Breast epithelium (tissue), 4 donors: ENCODE measurements around the gene PPDPF. TPM values are rescaled to one million over a fixed set of nuclear protein-coding genes. Genes with fewer than 3 reads are reported as not detected.

ENCODE experiments used
- DNase-seq, 2 donors: peaks; one replicate each; pipeline ENCODE4 v3.0.0-alpha.2; 2019; ENCODE audit warnings: low spot score in 2 of 2
- H3K27ac ChIP-seq, 2 donors: fragments of 200-600 bp; sonication (generic) in 1 of 2; one replicate each; pipeline ENCODE4 v1.5.1; 2016 to 2019; ENCODE audit warnings: mild to moderate bottlenecking in 1 of 2
- H3K27me3 ChIP-seq, 2 donors: fragments of 200-600 bp; sonication (generic) in 1 of 2; one replicate each; pipeline versions ENCODE4 v1.5.1 to v1.6.0; 2017 to 2019; ENCODE audit warnings: control low read depth in 1 of 2, mild to moderate bottlenecking in 1 of 2
- H3K36me3 ChIP-seq: fragments of 200-600 bp; one replicate; pipeline ENCODE4 v1.5.1; 2019
- H3K4me1 ChIP-seq, 2 donors: fragments of 200-600 bp; sonication (generic); one replicate each; pipeline ENCODE4 v1.5.1; 2016 to 2019; ENCODE audit warnings: control low read depth in 1 of 2
- H3K4me3 ChIP-seq, 3 donors: fragments of 200-600 bp; sonication (generic); 1 replicate in 2 of 3; 2 replicates in 1 of 3; pipeline ENCODE4 v1.5.1; 2016 to 2019; ENCODE audit warnings: mild to moderate bottlenecking in 3 of 3, moderate library complexity in 2 of 3
- H3K9me3 ChIP-seq, 2 donors: fragments of 200-600 bp; sonication (generic) in 1 of 2; one replicate each; pipeline ENCODE4 v1.5.1; 2016 to 2019; ENCODE audit warnings: control low read depth in 1 of 2
- CTCF ChIP-seq, 3 donors: fragments of 450-650 bp; IDR thresholded peaks; one replicate each; pipeline ENCODE4 v1.5.1; 2016 to 2017; ENCODE audit warnings: antibody characterized with exemption in 3 of 3, mild to moderate bottlenecking in 3 of 3, moderate library complexity in 3 of 3
- POLR2A ChIP-seq: fragments of 450-650 bp; IDR thresholded peaks from one replicate; pipeline ENCODE4 v1.6.1; 2016; ENCODE audit warnings: antibody characterized with exemption, mild to moderate bottlenecking, moderate library complexity
- POLR2AphosphoS5 ChIP-seq, 3 donors: sonication (generic); formaldehyde crosslinking; IDR thresholded peaks; one replicate each; pipeline ENCODE4 v1.6.1; 2017; ENCODE audit warnings: antibody characterized with exemption in 3 of 3
- intact Hi-C: fragments of 100-400 bp; cut with DNase I; formaldehyde crosslinking; loops from one replicate; pipeline ENCODE4 v1.15.1; 2023; ENCODE audit warnings: low total_unique reads
- total RNA-seq, 3 donors: library from RNA; depleted of rRNA; stranded (reverse); fragments of >200 nt; gene quantifications; one replicate each; pipeline ENCODE4 v1.1.0, GENCODE V29; 2016

PPDPF gene
- total RNA-seq, 3 donors from 2014 or later, result 71.8 to 151 (median 133) TPM

DNA sequence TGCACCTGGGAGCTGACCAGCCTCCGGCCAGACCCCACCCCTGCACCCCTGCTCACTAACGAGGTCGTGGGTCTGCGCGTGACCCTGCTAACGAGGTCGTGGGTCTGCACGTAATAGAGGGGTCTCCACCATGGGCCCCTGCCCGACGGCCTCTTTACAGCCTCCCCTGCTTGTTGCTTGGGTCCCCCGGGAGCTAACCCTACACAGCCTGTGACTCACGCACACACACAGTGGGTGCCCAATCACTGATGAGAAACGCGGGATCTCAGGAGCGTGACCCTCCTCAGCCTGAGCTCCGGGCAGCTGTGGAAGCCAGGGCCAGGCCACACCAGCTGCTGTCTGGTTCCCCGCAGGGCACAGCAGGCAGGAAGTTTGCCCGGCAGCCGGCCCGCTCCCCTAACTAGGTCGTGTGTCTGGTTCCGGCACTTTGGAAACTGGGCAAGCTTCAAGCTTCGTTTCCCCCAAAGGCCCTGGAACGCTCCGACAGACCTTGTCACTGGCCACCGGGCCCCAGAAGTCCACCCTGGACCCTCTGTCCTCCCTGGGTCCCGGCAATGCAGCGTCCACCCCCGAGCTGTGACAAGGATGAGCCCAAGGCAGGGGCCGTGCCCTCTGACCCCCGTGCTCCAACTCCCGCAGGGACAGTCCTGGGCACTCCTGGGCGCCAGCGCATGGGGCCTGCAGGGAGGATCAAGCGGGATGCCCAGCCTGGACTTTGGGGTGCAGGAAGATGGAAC, 15.8 kb downstream of the PPDPF start:
- TF ChIP-seq POLR2AphosphoS5 (IDR thresholded peaks at IDR 0.05) (no peak), CTCF (IDR thresholded peaks at IDR 0.05) (no peak), POLR2A (no peak)
- H3K27me3 ChIP-seq, result peaks cover 4 to 10% of the 10 kb centered on the region in 2 donors
- intact Hi-C loops, result loop anchor here (5.0 to 10.0 kb wide), 2 partner anchors 98 to 436 kb away; no protein-coding TSS in a partner anchor
- H3K27ac ChIP-seq, result peak overlapping the region; percentile 84 to 85
- H3K4me1 ChIP-seq, result peaks cover 10 to 17% of the 10 kb centered on the region in 2 donors
- peak overlapping the region in 2 of 3 donors; percentile 37 to 53 for H3K4me3 ChIP-seq
- no peaks in the 10 kb centered on the region for H3K36me3 ChIP-seq
- DNase-seq, result peak; percentile 51 to 82
- H3K9me3 ChIP-seq, result no peaks in the 10 kb centered on the region

DNA sequence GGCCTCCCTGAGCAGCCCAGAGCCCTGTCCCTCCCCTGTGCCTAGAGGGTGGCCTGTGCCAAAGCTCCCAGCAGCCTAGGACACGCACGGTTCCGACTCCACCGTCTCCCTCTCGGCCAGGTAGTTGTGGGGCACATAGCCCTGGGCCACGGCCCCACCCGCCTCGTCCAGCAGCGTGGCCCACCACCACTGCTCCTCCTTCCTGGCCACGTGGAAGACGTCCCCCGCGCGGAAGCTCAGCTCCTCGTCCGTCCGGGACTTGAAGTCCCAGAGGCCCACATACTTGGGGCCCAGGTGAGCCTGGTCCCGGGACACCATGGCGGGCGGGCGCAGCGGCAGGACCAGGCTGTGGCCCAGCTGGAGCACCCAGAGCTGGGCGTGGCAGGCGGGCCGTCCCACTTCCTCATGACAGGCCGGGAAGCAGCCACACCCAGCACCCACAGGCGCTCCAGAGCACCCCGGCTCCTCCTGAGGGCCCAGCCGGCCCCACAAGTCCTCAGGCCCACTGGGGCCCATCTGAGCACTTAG, 16.5 kb downstream of the PPDPF start, which contains the start of gene PTK6:
Gene PTK6 (minus strand): TSS at position 380 of the 528 bp plus-strand sequence. CDS start 62 bp downstream, at position 318.
- no peak for TF ChIP-seq CTCF (IDR thresholded peaks at IDR 0.05)
- peak within 1 kb of the TSS; percentile 84 to 85 for H3K27ac ChIP-seq
- H3K4me3 ChIP-seq, result peak within 1 kb of the TSS; percentile 17 to 53 (median 37)
- peaks cover 4 to 10% of the 10 kb centered on the region in 2 donors for H3K27me3 ChIP-seq
- H3K9me3 ChIP-seq, result no peaks in the 10 kb centered on the region
- DNase-seq, result peak in 1 of 2 donors; percentile 43
- H3K4me1 ChIP-seq, result peaks cover 10 to 17% of the 10 kb centered on the region in 2 donors
- intact Hi-C loops, result loop anchor here (5.0 to 10.0 kb wide), 2 partner anchors 98 to 435 kb away; no protein-coding TSS in a partner anchor
- no peaks in the 10 kb centered on the region for H3K36me3 ChIP-seq

DNA sequence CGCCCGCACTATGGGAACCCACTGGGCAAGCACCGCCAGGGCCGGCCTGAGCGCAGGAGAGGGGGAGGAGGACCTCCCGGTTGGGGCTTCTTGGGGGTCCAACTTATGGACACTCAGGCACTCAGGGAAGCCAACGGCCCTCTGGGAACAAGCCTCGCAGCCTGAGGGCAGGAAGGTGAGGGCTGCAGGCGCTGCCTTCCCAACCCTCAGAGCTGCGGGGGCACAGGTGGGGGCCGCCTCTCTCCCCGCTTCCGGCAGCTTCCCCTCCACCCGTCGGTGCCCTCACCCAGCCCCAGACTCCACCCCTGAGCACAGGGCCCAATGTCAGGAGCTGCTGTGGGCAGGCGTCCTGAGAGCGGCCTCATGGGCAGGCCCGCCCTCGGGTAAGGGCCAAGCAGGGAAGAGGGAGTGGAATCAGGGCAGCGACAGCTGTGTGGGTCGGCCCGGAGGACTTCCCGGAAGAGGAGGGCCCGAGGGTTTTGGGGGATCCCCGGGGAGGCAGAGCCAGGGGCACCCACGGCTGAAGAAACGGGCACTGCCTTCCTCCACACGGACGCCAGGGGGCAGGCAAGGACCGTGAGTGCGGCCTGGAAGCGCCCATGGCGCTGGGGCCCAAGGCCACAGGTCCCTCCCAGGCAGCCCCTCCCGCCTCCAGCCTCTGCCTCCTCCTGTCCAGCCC, 17.1 kb downstream of the PPDPF start:
- Histone ChIP-seq H3K27me3 (peaks cover 4 to 10% of the 10 kb centered on the region in 2 donors), H3K36me3 (no peaks in the 10 kb centered on the region), H3K4me3 (peak overlapping the region; percentile 17 to 53 (median 37)), H3K9me3 (no peaks in the 10 kb centered on the region), H3K27ac (peak overlapping the region; percentile 84 to 85), H3K4me1 (peaks cover 10 to 17% of the 10 kb centered on the region in 2 donors)
- TF ChIP-seq CTCF (IDR thresholded peaks at IDR 0.05), result peak; percentile 89 to 98 (median 98)
- peak; percentile 32 to 61 (median 48) for TF ChIP-seq POLR2AphosphoS5 (IDR thresholded peaks at IDR 0.05)
- no peak for TF ChIP-seq POLR2A
- DNase-seq, result peak; percentile 82 to 89
- intact Hi-C loops, result loop anchor here (5.0 to 10.0 kb wide), 2 partner anchors 97 to 435 kb away; no protein-coding TSS in a partner anchor

DNA sequence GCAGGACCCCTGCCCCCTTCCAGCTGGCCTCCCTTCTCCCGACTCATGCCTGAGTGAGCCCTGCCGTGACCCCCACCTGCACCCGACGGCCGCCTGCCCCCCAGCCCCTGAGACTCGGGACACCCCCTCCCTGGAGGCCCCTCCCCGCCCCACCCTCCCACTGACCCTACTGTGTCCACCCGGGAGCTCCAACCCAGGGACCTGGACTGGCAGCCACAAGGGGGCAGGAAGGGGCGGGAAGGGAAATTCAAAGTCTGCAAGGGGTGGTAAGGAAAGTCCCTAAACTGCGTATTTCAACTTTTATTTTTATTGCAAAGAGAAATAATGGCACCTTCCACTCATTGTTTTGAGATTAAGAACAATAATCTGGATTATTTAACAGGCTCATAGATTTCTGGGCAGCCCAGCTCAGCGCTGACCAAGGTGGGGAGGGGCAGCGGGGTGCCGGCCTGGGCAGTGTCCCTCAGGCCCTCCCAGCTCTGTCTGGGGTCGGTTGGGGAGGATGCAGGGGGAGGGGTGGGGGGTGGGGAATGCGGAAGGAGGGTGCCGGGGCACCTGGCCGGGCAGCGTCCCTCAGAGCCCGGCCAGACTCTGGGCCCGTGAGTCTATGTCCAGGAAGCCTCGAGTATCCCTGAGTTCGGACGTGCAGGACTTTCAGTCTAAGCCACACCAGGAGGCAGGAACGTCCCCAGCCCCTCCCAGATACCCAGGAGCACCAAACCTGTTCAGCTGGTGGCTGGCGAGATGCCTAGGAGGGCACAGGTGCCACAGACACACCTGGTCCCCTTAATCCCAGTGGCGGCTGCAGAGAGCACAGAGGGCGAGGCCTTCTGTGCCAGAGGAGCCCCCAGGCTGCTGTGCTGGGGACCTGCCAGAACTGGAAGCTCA, 17.9 kb downstream of the PPDPF start:
- TF ChIP-seq CTCF (IDR thresholded peaks at IDR 0.05) (peak in 1 of 3 donors; percentile 8), POLR2AphosphoS5 (IDR thresholded peaks at IDR 0.05) (no peak)
- Histone ChIP-seq H3K27me3 (peaks cover 4 to 10% of the 10 kb centered on the region in 2 donors), H3K27ac (peak overlapping the region; percentile 84 to 85), H3K36me3 (no peaks in the 10 kb centered on the region), H3K9me3 (no peaks in the 10 kb centered on the region), H3K4me1 (peaks cover 10 to 17% of the 10 kb centered on the region in 2 donors), H3K4me3 (peak overlapping the region in 2 of 3 donors; percentile 37 to 53)
- peak; percentile 88 to 91 for DNase-seq
- intact Hi-C loops, result loop anchor here (5.0 to 10.0 kb wide), 2 partner anchors 96 to 434 kb away; no protein-coding TSS in a partner anchor
